HepG2 (cell line): Measurements from ENCODE around the gene HSD11B1L. TPM values are rescaled to one million over a fixed set of nuclear protein-coding genes. Genes with fewer than 3 reads are reported as not detected.

Experiments
- CEBPB ChIP-seq: IDR thresholded peaks from 2 replicates; pipeline ENCODE4 v1.6.1; 2011; ENCODE audit warnings: low read depth, low read length, improper control_type of control experiment, borderline replicate concordance
- GFI1 ChIP-seq: sonication (generic); formaldehyde crosslinking; IDR thresholded peaks from 2 replicates; pipeline ENCODE4 v1.5.0; 2020; ENCODE audit warnings: missing genetic modification reagents, mild to moderate bottlenecking, borderline replicate concordance
- JUN ChIP-seq: sonication (generic); formaldehyde crosslinking; IDR thresholded peaks from 2 replicates; pipeline ENCODE4 v1.4.0; 2020; ENCODE audit warnings: mild to moderate bottlenecking, missing genetic modification reagents
- NR0B2 ChIP-seq: sonication (generic); formaldehyde crosslinking; IDR thresholded peaks from 2 replicates; pipeline ENCODE4 v1.4.0; 2020; ENCODE audit warnings: mild to moderate bottlenecking, missing genetic modification reagents
- NR2F1 ChIP-seq, 2 experiments: fragments of 450-650 bp in 1 of 2; formaldehyde crosslinking in 1 of 2; IDR thresholded peaks; 2 replicates each; pipeline versions ENCODE4 v1.5.0 to v1.6.1; 2016 to 2020; ENCODE audit warnings: mild to moderate bottlenecking in 1 of 2, missing compliant biosample characterization in 1 of 2, missing genetic modification reagents in 1 of 2, moderate library complexity in 1 of 2
- POGK ChIP-seq: sonication (generic); formaldehyde crosslinking; conservative IDR thresholded peaks from 2 replicates; pipeline ENCODE4 v1.8.0; 2022; ENCODE audit warnings: mild to moderate bottlenecking, moderate library complexity, missing genetic modification reagents
- POLR2AphosphoS2 ChIP-seq: IDR thresholded peaks from 2 replicates; pipeline ENCODE4 v1.6.1; 2011; ENCODE audit warnings: low read depth, low read length, improper control_type of control experiment
- RFXANK ChIP-seq: IDR thresholded peaks from 2 replicates; pipeline ENCODE4 v1.6.1; 2016
- RXRA ChIP-seq: sonication (generic); formaldehyde crosslinking; IDR thresholded peaks from 2 replicates; pipeline ENCODE4 v1.5.1; 2020; ENCODE audit warnings: missing genetic modification reagents
- SNAI1 ChIP-seq: sonication (generic); formaldehyde crosslinking; IDR thresholded peaks from 2 replicates; pipeline ENCODE4 v1.5.0; 2020; ENCODE audit warnings: mild to moderate bottlenecking, missing genetic modification reagents, borderline replicate concordance
- U2AF2 ChIP-seq: fragments of 200-400 bp; formaldehyde crosslinking; IDR thresholded peaks from 2 replicates; pipeline ENCODE4 v1.6.1; 2017; ENCODE audit warnings: low read depth, mild to moderate bottlenecking, low read length
- ZFP37 ChIP-seq: sonication (generic); formaldehyde crosslinking; IDR thresholded peaks from 2 replicates; pipeline ENCODE4 v1.4.0; 2020; ENCODE audit warnings: missing genetic modification reagents, borderline replicate concordance
- ZFP82 ChIP-seq: sonication (generic); formaldehyde crosslinking; IDR thresholded peaks from 2 replicates; pipeline ENCODE4 v1.5.1; 2020; ENCODE audit warnings: mild to moderate bottlenecking, missing genetic modification reagents, borderline replicate concordance
- ZFY ChIP-seq: sonication (generic); formaldehyde crosslinking; IDR thresholded peaks from 2 replicates; pipeline ENCODE4 v1.4.0; 2020; ENCODE audit warnings: missing genetic modification reagents
- ZNF292 ChIP-seq: sonication (generic); formaldehyde crosslinking; IDR thresholded peaks from 2 replicates; pipeline ENCODE4 v1.8.1; 2022; ENCODE audit warnings: mild to moderate bottlenecking, low read depth, missing genetic modification reagents, borderline replicate concordance
- ZNF3 ChIP-seq: IDR thresholded peaks from 2 replicates; pipeline ENCODE4 v1.7.0; 2017; ENCODE audit warnings: inconsistent platforms
- ZNF512 ChIP-seq: sonication (generic); formaldehyde crosslinking; IDR thresholded peaks from 2 replicates; pipeline ENCODE4 v1.4.0; 2020; ENCODE audit warnings: mild to moderate bottlenecking, missing genetic modification reagents
- ZNF512B ChIP-seq: sonication (generic); formaldehyde crosslinking; IDR thresholded peaks from 2 replicates; pipeline ENCODE4 v1.5.1; 2020; ENCODE audit warnings: missing genetic modification reagents, mild to moderate bottlenecking, borderline replicate concordance
- ZNF619 ChIP-seq: sonication (generic); formaldehyde crosslinking; IDR thresholded peaks from 2 replicates; pipeline ENCODE4 v1.4.0; 2020; ENCODE audit warnings: mild to moderate bottlenecking, missing genetic modification reagents
- ZNF777 ChIP-seq: sonication (generic); formaldehyde crosslinking; IDR thresholded peaks from 2 replicates; pipeline ENCODE4 v1.4.0; 2020; ENCODE audit warnings: missing genetic modification reagents
- ZNF790 ChIP-seq: sonication (generic); formaldehyde crosslinking; IDR thresholded peaks from 2 replicates; pipeline ENCODE4 v1.8.0; 2022; ENCODE audit warnings: missing genetic modification reagents, mild to moderate bottlenecking, borderline replicate concordance
- ZSCAN31 ChIP-seq: sonication (generic); formaldehyde crosslinking; IDR thresholded peaks from 2 replicates; pipeline ENCODE4 v1.5.0; 2020; ENCODE audit warnings: low read depth, mild to moderate bottlenecking, missing genetic modification reagents
- ZSCAN9 ChIP-seq: IDR thresholded peaks from 2 replicates; pipeline ENCODE4 v1.6.1; 2016; ENCODE audit warnings: borderline replicate concordance
- polyA plus RNA-seq, 8 experiments: library from polyadenylated mRNA; depleted of rRNA in 3 of 8; stranded (reverse) in 7 of 8; unstranded in 1 of 8; fragments of >200 nt; fragmentation: Illumina TruSeq in 4 of 8; extraction: Trizol in 4 of 8; gene quantifications; 2 replicates each; pipeline versions ENCODE4 v1.2.1 to v1.2.3, GENCODE V29; 2011 to 2016; ENCODE audit warnings: low read depth in 4 of 8, missing spikeins in 1 of 8, mixed read lengths in 1 of 8; ENCODE audit not compliant: insufficient read depth in 1 of 8
- total RNA-seq, 5 experiments: library from RNA; depleted of rRNA; stranded (reverse); fragments of >200 nt; fragmentation: Illumina TruSeq; extraction: Trizol; gene quantifications; 2 replicates each; pipeline ENCODE4 v1.2.3, GENCODE V29; 2016; ENCODE audit warnings: low read depth in 1 of 5

Gene HSD11B1L
- total and polyA plus RNA-seq, 2 of the 13 experiments (the other 11 are each of a cell fraction or from before 2014, with no cell fraction given): 2.8 to 3.9 TPM

- 0 out of 2 replicates have a peak, but pooled peaks have one; percentile 52 for TF ChIP-seq ZNF512 (CRISPR knock-in tag)
- peak; percentile 95 for TF ChIP-seq ZFP82 (CRISPR knock-in tag)
- 0 out of 2 replicates have a peak, but pooled peaks have one; percentile 31 for TF ChIP-seq ZNF790 (CRISPR knock-in tag)
- TF ChIP-seq ZFY (CRISPR knock-in tag): peak; percentile 96
- no peak for TF ChIP-seq POLR2AphosphoS2
- no peak; the same call in 1 of the 2 replicates for TF ChIP-seq RFXANK (CRISPR knock-in tag)
- TF ChIP-seq CEBPB: 0 out of 2 replicates have a peak, but pooled peaks have one; percentile 5
- no peak for TF ChIP-seq ZNF292 (CRISPR knock-in tag)
- peak; percentile 71; the same call in 1 of the 2 replicates for TF ChIP-seq ZSCAN31 (CRISPR knock-in tag)
- no peak for TF ChIP-seq NR2F1 (CRISPR knock-in tag; IDR thresholded peaks at IDR 0.05)
- TF ChIP-seq NR0B2 (CRISPR knock-in tag): peak; percentile 90
- TF ChIP-seq ZNF777: peak; percentile 61
- TF ChIP-seq ZNF3 (CRISPR knock-in tag): no peak
- peak; percentile 51; the same call in 1 of the 2 replicates for TF ChIP-seq JUN (CRISPR knock-in tag)
- peak; percentile 95 for TF ChIP-seq ZFP37 (CRISPR knock-in tag)
- TF ChIP-seq RXRA (CRISPR knock-in tag): peak; percentile 80
- peak; percentile 82; the same call in 1 of the 2 replicates for TF ChIP-seq ZNF619 (CRISPR knock-in tag)
- peak; percentile 95 for TF ChIP-seq ZSCAN9 (CRISPR knock-in tag)
- 0 out of 2 replicates have a peak, but pooled peaks have one; percentile 65 for TF ChIP-seq U2AF2
- TF ChIP-seq POGK (CRISPR knock-in tag): peak; percentile 92
- no peak for TF ChIP-seq ZNF512B (CRISPR knock-in tag)
- TF ChIP-seq GFI1 (CRISPR knock-in tag): peak; percentile 59; the same call in 1 of the 2 replicates
- TF ChIP-seq SNAI1 (CRISPR knock-in tag): no peak; the same call in 1 of the 2 replicates
These were observed 39.3 kb downstream of the HSD11B1L start, which contains the start of the genes CATSPERD and LONP1 (continued) for GRCh38 chr19:5719961-5720790.
